CD4-positive, CD25-positive, alpha-beta regulatory T cell (primary cell): ENCODE measurements around the gene RASAL3. TPM values are rescaled to one million over a fixed set of nuclear protein-coding genes. Genes with fewer than 3 reads are reported as not detected.

Source experiments
- ATAC-seq, 2 donors: fragments of 150-1000 bp; cut with Tn5 transposase; one replicate each; pipeline ENCODE4 v1.10.0; 2021; ENCODE audit warnings: low read depth in 2 of 2, moderate number of reproducible peaks in 2 of 2, moderate library complexity in 1 of 2
- DNase-seq, 3 donors: peaks; one replicate each; pipeline versions ENCODE4 v3.0.0 to v3.0.0-alpha.2; 2012 to 2022; ENCODE audit warnings: mixed read lengths in 1 of 3
- H3K27ac ChIP-seq: one replicate; pipeline ENCODE4 v1.7.0; 2013; ENCODE audit warnings: mild to moderate bottlenecking, low read length; ENCODE audit not compliant: insufficient read depth, poor library complexity, severe bottlenecking
- H3K27me3 ChIP-seq: one replicate; pipeline ENCODE4 v1.7.0; 2013; ENCODE audit warnings: low read length; ENCODE audit not compliant: control insufficient read depth, insufficient read depth
- H3K36me3 ChIP-seq: one replicate; pipeline ENCODE4 v1.7.0; 2013; ENCODE audit warnings: mild to moderate bottlenecking, low read length, moderate library complexity; ENCODE audit not compliant: control insufficient read depth, insufficient read depth
- H3K4me1 ChIP-seq: 2 replicates; pipeline ENCODE4 v1.7.0; 2013; ENCODE audit warnings: mild to moderate bottlenecking, low read length; ENCODE audit not compliant: insufficient read depth, control insufficient read depth, poor library complexity, severe bottlenecking
- H3K4me3 ChIP-seq: one replicate; pipeline ENCODE4 v1.7.0; 2013; ENCODE audit warnings: low read depth, mild to moderate bottlenecking, low read length, moderate library complexity
- H3K9me3 ChIP-seq, 2 experiments: 1 replicate in 1 of 2; 2 replicates in 1 of 2; pipeline ENCODE4 v1.7.0; 2013; ENCODE audit warnings: low read length in 2 of 2, mild to moderate bottlenecking in 1 of 2, moderate library complexity in 1 of 2; ENCODE audit not compliant: control insufficient read depth in 2 of 2
- H3K27ac Mint-ChIP-seq, 3 donors: one replicate each; pipeline ENCODE4 v1.8.0; 2020 to 2022; ENCODE audit warnings: mild to moderate bottlenecking in 3 of 3, mixed read lengths in 3 of 3, moderate library complexity in 2 of 3
- H3K27me3 Mint-ChIP-seq: one replicate; pipeline ENCODE4 v1.8.0; 2022; ENCODE audit warnings: mild to moderate bottlenecking, mixed read lengths
- H3K36me3 Mint-ChIP-seq: one replicate; pipeline ENCODE4 v1.8.0; 2020; ENCODE audit warnings: mixed read lengths
- H3K4me1 Mint-ChIP-seq, 4 donors: one replicate each; pipeline ENCODE4 v1.8.0; 2020 to 2022; ENCODE audit warnings: mixed read lengths in 4 of 4, mild to moderate bottlenecking in 1 of 4
- H3K4me3 Mint-ChIP-seq, 4 donors: one replicate each; pipeline ENCODE4 v1.8.0; 2020 to 2022; ENCODE audit warnings: mild to moderate bottlenecking in 4 of 4, mixed read lengths in 4 of 4, moderate library complexity in 3 of 4
- H3K9me3 Mint-ChIP-seq, 7 donors: one replicate each; pipeline ENCODE4 v1.8.0; 2020 to 2022; ENCODE audit warnings: mixed read lengths in 7 of 7, mild to moderate bottlenecking in 3 of 7, moderate library complexity in 2 of 7
- polyA plus RNA-seq, 4 donors: library from polyadenylated mRNA; unstranded; fragments of 300-500 nt; fragmentation: Illumina TruSeq; gene quantifications; one replicate each; pipeline ENCODE4 v1.2.3, GENCODE V29; 2021
- total RNA-seq: library from RNA; stranded (reverse); gene quantifications from one replicate; pipeline ENCODE4 v1.2.3, GENCODE V29; 2022

Gene RASAL3
- total and polyA plus RNA-seq, 5 donors from 2014 or later, result 25.3 to 122 (median 42.7) TPM

DNA sequence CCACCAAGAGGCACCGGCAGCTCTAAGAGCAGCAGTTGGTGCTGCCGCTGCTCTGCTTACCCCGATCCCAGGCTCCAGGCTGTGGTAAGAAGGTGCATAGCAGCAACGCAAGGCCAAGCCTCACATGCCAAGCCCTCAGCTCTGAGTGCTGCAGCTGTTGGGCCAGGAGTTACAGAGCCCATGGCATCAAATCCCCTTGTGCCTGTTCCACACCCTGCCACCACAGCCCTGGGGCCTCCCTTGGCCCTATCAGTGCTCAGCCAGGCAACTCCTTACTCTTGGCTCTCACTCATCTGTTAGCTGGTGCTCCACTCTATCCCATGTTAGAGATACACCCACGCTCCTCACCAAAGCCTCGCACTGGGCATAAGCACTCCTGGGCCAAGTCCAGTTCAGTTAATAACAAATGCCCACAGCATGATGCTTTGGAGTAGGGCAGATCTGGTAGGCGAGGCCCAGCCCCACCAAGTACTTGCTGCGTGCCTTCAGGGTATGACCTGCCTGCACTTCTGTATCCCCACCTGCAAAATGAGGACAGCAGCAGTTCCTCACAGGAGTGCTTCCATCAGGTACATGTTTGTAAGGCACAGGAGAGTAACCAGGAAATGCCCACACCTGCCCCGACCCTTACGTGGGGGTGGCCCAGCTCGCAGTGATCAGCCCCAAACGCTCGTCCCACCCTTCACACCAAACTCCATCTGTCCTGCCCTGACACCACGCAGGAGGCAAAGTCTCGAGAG lies 61.8 kb downstream of the RASAL3 start:
- Mint-ChIP-seq H3K9me3 (no peaks in the 10 kb centered on the region), H3K36me3 (peaks cover 17% of the 10 kb centered on the region), H3K27me3 (no peaks in the 10 kb centered on the region), H3K4me3 (no peak overlapping the region), H3K4me1 (peaks cover 4 to 42% (median 25%) of the 10 kb centered on the region in 4 donors), H3K27ac (peak overlapping the region in 1 of 3 donors; percentile 69)
- DNase-seq (no peak), ATAC-seq (no peak)
- H3K9me3 ChIP-seq, result no peaks in the 10 kb centered on the region
- H3K27me3 ChIP-seq, result no peaks in the 10 kb centered on the region
- no peak overlapping the region for H3K4me3 ChIP-seq
- no peak overlapping the region for H3K27ac ChIP-seq
- H3K4me1 ChIP-seq, result peaks cover 12% of the 10 kb centered on the region
- peaks cover 76% of the 10 kb centered on the region for H3K36me3 ChIP-seq

Other genes starting within 250 kb of the RASAL3 start
- 0.22 TPM for gene EPHX3, start 232.1 kb downstream of the RASAL3 start, total RNA-seq
- gene EPHX3, start 232.1 kb downstream of the RASAL3 start, polyA plus RNA-seq, result not detected
- 168 TPM for gene BRD4, start 132.0 kb downstream of the RASAL3 start, total RNA-seq
- gene BRD4, start 132.0 kb downstream of the RASAL3 start, polyA plus RNA-seq, result 10 to 100 TPM in 1 of 4 donors, 1 to 10 TPM in 3; 6.6 to 12.4 (median 9.3) TPM
- gene AKAP8, start 84.8 kb downstream of the RASAL3 start, total RNA-seq, result 79.1 TPM
- gene AKAP8, start 84.8 kb downstream of the RASAL3 start, polyA plus RNA-seq, result 10 to 100 TPM; 11.3 to 15.6 (median 13.6) TPM
- gene AKAP8L, start 45.6 kb downstream of the RASAL3 start, total RNA-seq, result 142 TPM
- gene AKAP8L, start 45.6 kb downstream of the RASAL3 start, polyA plus RNA-seq, result 10 to 100 TPM; 30.0 to 41.3 (median 35.9) TPM
- 17.6 TPM for gene WIZ, start 14.6 kb downstream of the RASAL3 start, total RNA-seq
- gene WIZ, start 14.6 kb downstream of the RASAL3 start, polyA plus RNA-seq, result 1 to 10 TPM in 2 of 4 donors, under 1 TPM in 2; 0.25 to 1.5 (median 0.71) TPM
- not detected for gene PGLYRP2, start 15.0 kb upstream of the RASAL3 start, total RNA-seq
- under 1 TPM in 2 of 4 donors, not detected in 2; 0.10 to 0.12 TPM for gene PGLYRP2, start 15.0 kb upstream of the RASAL3 start, polyA plus RNA-seq
- not detected for gene CYP4F22, start 44.0 kb upstream of the RASAL3 start, total RNA-seq
- under 1 TPM in 3 of 4 donors, not detected in 1; 0.06 to 0.54 (median 0.21) TPM for gene CYP4F22, start 44.0 kb upstream of the RASAL3 start, polyA plus RNA-seq
- gene CYP4F8, start 150.7 kb upstream of the RASAL3 start, total RNA-seq, result not detected
- gene CYP4F8, start 150.7 kb upstream of the RASAL3 start, polyA plus RNA-seq, result not detected
- not detected for gene CYP4F3, start 176.4 kb upstream of the RASAL3 start, total RNA-seq
- gene CYP4F3, start 176.4 kb upstream of the RASAL3 start, polyA plus RNA-seq, result not detected
- not detected for gene CYP4F12, start 208.5 kb upstream of the RASAL3 start, total RNA-seq
- under 1 TPM in 1 of 4 donors, not detected in 3; 0.31 TPM for gene CYP4F12, start 208.5 kb upstream of the RASAL3 start, polyA plus RNA-seq